ENCODE measurements around the gene SARS2. TPM values are rescaled to one million over a fixed set of nuclear protein-coding genes. Genes with fewer than 3 reads are reported as not detected.
A peak's percentile ranks its signal among the peaks of the same experiment; 100 is the strongest.
"Not testable (repeated sequence)": the region's sequence is repeated elsewhere in the genome, so short reads cannot be mapped to it uniquely, and the experiment has no call there.

Gene SARS2
- total RNA-seq, 1 experiment from 2014 or later = 19.9 TPM

DNA sequence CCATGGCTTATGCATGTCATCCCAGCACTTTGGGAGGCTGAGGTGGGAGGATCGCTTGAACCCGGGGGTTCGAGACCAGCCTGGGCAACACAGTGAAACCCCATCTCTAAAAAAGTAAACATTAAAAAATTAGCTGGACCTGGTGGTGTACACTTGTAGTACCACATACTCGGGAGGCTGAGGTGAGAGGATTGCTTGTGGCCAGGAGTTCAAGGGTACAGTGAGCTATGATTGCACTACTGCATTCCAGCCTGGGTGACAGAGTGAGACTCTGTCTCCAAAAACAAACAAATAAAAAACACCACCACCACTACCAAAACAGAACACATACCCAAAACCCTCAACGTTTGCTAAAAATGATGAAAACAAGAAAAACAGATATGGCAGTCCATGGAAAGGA lies 29.1 kb upstream of the SARS2 start:
- Histone ChIP-seq H3K4me1 (replicated peaks) (no peaks in the 10 kb centered on the region), H3K4me3 (no peak overlapping the region), H3K36me3 (no peaks in the 10 kb centered on the region), H3K9me3 (replicated peaks) (no peaks in the 10 kb centered on the region), H3K27ac (no peak overlapping the region), H3K27me3 (replicated peaks) (no peaks in the 10 kb centered on the region)
- DNase-seq (ENCODE audit: low read depth in 1 of 2, low spot score in 2 of 2) = no peak

DNA sequence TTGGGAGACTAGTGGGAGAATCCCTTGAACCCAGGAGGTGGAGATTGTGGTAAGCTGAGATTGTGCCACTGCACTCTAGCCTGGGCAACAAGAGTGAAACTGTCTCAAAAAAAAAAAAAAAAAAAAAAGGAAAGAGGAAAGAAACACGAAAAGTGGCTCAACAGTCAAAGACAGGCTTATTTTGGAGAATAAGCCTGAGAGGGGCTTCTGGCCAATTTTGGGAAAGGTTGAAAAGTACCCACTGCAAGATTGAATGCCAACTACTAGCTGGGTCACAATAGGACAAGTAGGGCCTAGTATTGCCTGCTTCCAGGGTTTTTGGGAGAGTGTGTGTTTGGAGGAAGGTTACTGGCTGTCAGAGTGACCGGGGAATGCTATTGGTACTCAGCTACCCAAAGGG lies 27.7 kb upstream of the SARS2 start:
- DNase-seq (ENCODE audit: low read depth in 1 of 2, low spot score in 2 of 2) = no peak
- Histone ChIP-seq H3K4me3 (no peak overlapping the region), H3K27ac (no peak overlapping the region), H3K9me3 (replicated peaks) (no peaks in the 10 kb centered on the region), H3K4me1 (replicated peaks) (no peaks in the 10 kb centered on the region), H3K36me3 (no peaks in the 10 kb centered on the region), H3K27me3 (replicated peaks) (no peaks in the 10 kb centered on the region)

DNA sequence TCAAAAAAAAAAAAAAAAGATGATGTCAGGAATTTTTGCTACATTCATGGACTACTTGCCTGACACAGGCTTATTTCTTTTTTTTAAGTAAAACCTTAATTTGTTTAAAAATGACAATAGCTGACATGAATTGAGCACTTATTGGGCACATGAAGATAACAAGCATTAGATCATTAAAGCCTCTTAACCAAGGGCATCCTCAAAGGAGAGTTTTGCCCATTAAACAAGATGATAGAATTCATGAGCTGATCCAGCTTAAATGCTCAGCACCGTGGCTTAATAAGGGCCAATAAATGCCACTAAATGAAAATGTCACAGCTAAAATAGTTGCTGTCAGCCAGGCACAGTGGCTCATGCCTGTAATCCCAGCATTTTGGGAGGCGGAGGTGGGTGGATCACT lies 25.7 kb upstream of the SARS2 start:
- no peaks in the 10 kb centered on the region for H3K9me3 ChIP-seq (replicated peaks)
- no peak for DNase-seq (ENCODE audit: low read depth in 1 of 2, low spot score in 2 of 2)
- H3K27me3 ChIP-seq (replicated peaks) = no peaks in the 10 kb centered on the region
- H3K27ac ChIP-seq = no peak overlapping the region
- no peak overlapping the region for H3K4me3 ChIP-seq
- no peaks in the 10 kb centered on the region for H3K36me3 ChIP-seq
- H3K4me1 ChIP-seq (replicated peaks) = no peaks in the 10 kb centered on the region

DNA sequence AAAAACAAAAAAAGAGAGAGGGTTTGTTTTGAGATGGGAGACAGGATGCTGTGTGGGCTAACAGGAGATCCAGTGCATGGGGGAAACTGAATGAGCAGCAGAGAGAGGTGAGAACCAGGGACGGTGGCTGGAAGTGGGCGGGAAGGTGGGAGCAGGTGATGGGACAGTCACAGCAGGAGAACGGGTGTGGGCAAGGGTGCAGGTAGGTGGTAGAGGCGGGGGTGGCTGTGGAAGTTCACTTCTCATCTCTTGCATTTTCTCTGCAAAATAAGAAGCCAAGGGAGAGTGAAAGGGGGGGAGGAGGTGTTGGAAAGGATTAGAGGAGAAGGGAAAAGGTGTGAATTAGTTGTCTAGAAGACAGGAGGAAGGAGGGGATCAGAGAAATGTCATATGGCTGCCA lies 23.1 kb upstream of the SARS2 start:
- no peak for DNase-seq (ENCODE audit: low read depth in 1 of 2, low spot score in 2 of 2)
- no peaks in the 10 kb centered on the region for H3K9me3 ChIP-seq (replicated peaks)
- H3K4me1 ChIP-seq (replicated peaks) = no peaks in the 10 kb centered on the region
- H3K27me3 ChIP-seq (replicated peaks) = no peaks in the 10 kb centered on the region
- H3K27ac ChIP-seq = no peak overlapping the region
- no peaks in the 10 kb centered on the region for H3K36me3 ChIP-seq
- no peak overlapping the region for H3K4me3 ChIP-seq

DNA sequence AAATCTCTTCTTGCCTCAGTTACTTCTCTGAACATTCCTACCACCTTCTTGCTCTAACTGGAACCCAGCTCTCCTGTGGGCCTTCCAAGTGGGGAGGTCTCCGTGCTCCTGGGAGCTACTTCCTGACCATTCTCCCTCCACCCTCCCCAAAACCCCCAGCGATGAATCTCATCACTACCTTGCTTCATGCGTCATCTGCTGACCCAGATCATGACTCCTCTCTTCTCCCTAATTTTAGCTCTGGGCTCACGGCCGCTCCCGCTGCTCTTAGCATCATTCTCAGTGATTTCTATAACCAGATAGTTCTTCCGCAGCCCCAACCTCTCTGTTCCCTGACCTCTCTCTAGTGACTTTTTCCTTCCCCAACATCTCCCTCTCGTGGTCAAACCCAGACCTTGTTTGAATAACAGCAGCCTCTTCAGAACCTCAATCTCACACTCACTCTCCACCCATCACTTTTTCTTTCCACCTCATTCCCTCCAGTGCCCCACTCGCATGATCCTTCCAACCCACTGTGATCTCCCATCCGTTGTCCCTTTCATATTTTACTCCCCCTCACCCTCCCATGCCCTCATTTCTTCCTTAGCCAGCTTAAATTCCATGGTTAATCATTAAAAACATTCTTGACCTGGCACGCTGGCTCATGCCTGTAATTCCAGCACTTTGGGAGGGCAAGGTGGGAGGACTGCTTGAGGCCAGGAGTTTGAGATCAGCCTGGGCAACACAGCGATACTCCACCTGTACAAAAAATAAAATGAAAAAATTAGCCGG lies 22.0 kb upstream of the SARS2 start:
- H3K36me3 ChIP-seq = no peaks in the 10 kb centered on the region
- DNase-seq (ENCODE audit: low read depth in 1 of 2, low spot score in 2 of 2) = no peak
- H3K9me3 ChIP-seq (replicated peaks) = no peaks in the 10 kb centered on the region
- H3K27ac ChIP-seq = no peak overlapping the region
- H3K27me3 ChIP-seq (replicated peaks) = no peaks in the 10 kb centered on the region
- no peaks in the 10 kb centered on the region for H3K4me1 ChIP-seq (replicated peaks)
- H3K4me3 ChIP-seq = no peak overlapping the region

DNA sequence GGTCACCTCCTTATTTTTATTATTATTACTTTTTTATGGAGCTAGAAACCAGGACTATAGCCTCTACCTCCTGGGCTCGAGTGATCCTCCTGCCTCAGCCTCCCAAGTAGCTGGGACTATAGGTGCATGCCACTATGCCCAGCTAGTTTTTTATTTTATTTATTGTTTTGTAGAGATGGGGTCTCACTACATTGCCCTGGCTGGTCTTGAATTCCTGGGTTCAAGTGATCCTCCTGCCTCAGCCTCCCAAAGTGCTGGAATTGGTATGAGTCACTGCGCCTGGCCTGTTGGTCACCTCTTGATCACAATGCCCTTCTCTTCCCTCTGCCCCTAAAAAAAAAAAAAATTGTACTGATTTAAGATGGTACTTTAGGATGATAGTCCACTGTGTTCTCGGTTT lies 20.6 kb upstream of the SARS2 start:
- DNase-seq (ENCODE audit: low read depth in 1 of 2, low spot score in 2 of 2) = no peak
- Histone ChIP-seq H3K4me3 (no peak overlapping the region), H3K9me3 (replicated peaks) (no peaks in the 10 kb centered on the region), H3K27ac (no peak overlapping the region), H3K4me1 (replicated peaks) (no peaks in the 10 kb centered on the region), H3K36me3 (no peaks in the 10 kb centered on the region), H3K27me3 (replicated peaks) (no peaks in the 10 kb centered on the region)

DNA sequence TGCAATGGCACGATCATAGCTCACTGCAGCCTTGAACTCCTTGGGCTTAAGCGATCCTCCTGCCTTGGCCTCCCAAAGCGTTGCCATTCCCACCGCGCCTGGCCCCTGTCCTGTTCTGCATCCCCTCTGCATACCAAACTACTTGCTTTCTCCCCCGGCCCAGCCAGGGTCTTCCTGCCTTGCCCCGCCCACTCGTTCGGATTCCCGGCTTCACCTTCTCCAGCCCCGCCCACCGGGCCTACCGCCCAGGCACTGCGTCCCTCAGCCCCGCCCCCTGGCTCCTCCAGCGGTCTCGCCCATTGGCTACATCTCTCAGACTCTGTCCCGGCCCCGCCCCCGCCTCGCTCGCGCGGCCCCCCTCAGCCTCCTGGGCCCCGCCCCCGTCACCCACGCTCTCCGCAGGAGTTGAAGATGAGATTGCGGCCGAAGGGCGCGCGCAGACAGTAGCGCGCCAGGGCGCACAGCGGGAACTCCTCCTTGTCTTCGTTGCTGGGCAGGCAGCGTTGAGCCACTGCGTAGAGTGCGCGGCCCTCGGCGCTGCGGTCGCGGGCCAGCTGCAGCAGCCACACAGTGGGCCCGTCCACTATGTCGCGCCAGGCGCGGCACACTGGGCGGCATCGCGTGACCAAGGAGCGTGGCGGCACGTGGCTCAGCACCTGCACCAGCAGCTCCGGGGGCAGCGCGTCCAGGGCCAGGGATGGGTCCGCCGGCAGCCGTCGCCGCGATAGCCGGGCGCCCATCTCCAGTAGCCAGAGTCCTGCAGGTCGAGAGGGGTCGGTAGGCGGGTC lies 19.2 kb upstream of the SARS2 start:
- H3K4me3 ChIP-seq = no peak overlapping the region
- peak in 1 of 2 experiments; percentile 68 for DNase-seq (ENCODE audit: low read depth in 1 of 2, low spot score in 2 of 2)
- H3K27ac ChIP-seq = no peak overlapping the region
- H3K4me1 ChIP-seq (replicated peaks) = no peaks in the 10 kb centered on the region
- no peaks in the 10 kb centered on the region for H3K9me3 ChIP-seq (replicated peaks)
- no peaks in the 10 kb centered on the region for H3K27me3 ChIP-seq (replicated peaks)
- no peaks in the 10 kb centered on the region for H3K36me3 ChIP-seq

DNA sequence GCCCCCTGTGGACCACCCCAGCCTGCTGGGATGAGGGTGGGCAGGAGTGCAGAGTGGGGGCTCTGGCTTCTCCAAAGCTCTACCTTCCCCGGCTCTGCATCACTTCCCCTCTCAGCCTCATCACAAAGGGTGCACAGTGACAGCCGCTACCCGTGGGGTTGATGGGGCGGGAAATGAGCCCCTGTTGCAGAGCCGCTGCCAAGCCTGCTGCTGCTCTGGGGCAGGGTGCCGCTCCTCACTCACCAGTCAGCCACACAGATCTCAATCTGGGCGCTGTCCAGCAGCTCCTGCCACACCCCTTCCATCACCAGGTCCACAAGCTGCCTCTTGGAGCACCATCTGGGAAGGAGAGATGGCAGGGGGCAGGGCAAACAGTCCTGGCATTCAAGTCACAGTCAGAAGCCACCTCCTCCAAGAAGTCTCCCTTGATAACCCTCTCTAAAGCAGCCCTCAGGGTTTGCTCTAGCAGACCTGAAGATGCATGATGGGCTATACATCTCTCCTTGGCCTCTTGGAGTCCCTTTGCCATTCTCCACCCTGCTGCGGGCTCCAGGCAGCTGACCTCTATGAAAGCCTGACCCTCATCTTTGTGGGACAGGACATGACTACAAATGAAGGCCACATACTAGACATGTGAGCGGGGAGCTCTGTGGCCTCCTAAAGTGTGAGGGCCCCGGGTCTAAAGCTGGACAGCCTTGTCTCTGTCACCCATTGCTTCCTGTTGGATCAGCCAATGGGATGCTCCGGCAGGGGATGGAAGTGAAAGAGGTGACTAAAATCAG lies 15.9 kb upstream of the SARS2 start:
- no peak for DNase-seq (ENCODE audit: low read depth in 1 of 2, low spot score in 2 of 2)
- Histone ChIP-seq H3K36me3 (no peaks in the 10 kb centered on the region), H3K27ac (no peak overlapping the region), H3K9me3 (replicated peaks) (no peaks in the 10 kb centered on the region), H3K27me3 (replicated peaks) (no peaks in the 10 kb centered on the region), H3K4me3 (no peak overlapping the region), H3K4me1 (replicated peaks) (no peaks in the 10 kb centered on the region)

DNA sequence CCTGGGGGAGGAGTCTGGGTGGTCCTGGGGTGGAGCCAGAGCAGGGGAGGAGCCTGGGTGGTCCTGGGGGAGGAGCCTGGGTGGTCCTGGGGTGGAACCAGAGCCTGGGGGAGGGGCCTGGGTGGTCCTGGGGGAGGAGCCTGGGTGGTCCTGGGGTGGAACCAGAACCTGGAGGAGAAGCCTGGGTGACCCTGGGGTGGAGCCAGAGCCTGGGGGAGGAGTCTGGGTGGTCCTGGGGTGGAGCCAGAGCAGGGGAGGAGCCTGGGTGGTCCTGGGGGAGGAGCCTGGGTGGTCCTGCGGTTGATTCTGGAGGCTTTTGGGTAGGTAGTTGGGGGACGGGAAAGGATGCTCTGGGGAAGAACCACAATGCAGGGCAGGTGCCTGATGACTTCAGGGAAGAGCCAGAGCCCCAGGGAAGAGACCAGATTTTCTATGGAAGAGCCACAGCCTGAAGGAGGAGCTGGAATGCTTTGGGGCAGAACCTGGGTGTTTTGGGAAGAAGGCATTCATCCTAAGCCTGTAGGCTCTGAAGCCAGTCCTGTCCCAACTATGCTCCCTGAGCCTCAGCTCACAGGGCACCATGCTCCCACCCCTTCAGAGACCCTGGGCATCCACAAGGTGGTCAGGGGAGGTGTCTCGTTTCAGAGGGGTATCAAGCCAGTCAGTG lies 15.1 kb upstream of the SARS2 start:
- H3K4me3 ChIP-seq = no peak overlapping the region
- H3K9me3 ChIP-seq (replicated peaks) = no peaks in the 10 kb centered on the region
- H3K27ac ChIP-seq = no peak overlapping the region
- no peaks in the 10 kb centered on the region for H3K36me3 ChIP-seq
- H3K27me3 ChIP-seq (replicated peaks) = no peaks in the 10 kb centered on the region
- no peak for DNase-seq (ENCODE audit: low read depth in 1 of 2, low spot score in 2 of 2)
- H3K4me1 ChIP-seq (replicated peaks) = no peaks in the 10 kb centered on the region

DNA sequence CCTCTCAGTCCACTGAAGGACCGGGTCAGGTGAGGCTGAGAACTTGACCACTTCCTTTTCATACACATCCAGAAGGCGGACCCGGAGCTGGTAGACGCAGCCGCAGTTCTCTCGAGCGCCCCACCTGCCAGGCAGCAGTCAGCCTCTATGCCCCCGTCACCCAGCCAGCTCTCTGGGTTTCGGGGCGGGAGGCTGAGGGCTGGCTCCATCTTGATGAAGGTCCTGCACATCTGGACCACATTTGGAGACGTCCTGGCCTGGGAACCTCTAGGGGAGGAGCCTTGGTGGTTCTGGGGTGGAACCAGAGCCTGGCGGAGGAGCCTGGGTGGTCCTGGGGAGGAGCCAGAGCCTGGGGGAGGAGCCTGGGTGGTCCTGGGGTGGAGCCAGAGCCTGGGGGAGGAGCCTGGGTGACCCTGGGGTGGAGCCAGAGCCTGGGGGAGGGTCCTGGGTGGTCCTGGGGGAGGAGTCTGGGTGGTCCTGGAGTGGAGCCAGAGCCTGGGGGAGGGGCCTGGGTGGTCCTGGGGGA lies 14.5 kb upstream of the SARS2 start:
- H3K9me3 ChIP-seq (replicated peaks) = no peaks in the 10 kb centered on the region
- no peak for DNase-seq (ENCODE audit: low read depth in 1 of 2, low spot score in 2 of 2)
- H3K4me1 ChIP-seq (replicated peaks) = no peaks in the 10 kb centered on the region
- no peaks in the 10 kb centered on the region for H3K36me3 ChIP-seq
- no peaks in the 10 kb centered on the region for H3K27me3 ChIP-seq (replicated peaks)
- no peak overlapping the region for H3K4me3 ChIP-seq
- no peak overlapping the region for H3K27ac ChIP-seq

DNA sequence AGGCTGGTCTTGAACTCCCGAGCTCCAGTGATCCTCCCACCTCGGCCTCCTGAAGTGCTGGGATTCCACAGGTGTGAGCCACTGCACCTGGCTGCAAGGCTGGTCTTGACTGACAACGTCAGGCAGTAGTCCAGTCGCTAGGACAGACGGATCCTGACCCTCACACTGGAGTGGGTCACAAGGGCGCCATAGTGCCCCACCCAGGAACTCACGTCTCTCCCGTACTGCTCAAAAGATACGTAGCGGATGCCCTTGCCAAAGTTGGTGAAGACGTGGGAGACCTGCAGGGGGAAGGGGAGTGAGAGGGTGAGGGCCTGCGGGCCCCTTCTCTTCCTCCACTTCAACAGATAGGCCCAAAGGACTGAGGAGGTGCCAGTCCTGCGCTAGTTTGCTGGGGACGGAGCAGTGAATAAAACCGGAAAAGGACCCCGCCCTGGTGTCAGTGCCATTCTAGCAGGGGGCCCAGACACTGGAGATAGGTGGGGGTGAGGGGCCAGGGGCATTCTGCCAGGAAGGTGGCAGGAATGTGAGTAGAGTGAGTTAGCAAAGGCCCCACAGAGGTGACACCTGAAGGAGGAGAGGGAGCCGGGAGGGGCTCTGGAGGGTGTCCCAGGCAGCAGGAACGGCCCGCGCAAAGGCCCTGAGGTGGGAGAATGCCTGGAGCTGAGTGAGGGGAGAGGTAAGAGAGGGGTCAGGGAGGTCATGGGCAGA lies 12.1 kb upstream of the SARS2 start:
- DNase-seq (ENCODE audit: low read depth in 1 of 2, low spot score in 2 of 2) = no peak
- no peaks in the 10 kb centered on the region for H3K9me3 ChIP-seq (replicated peaks)

DNA sequence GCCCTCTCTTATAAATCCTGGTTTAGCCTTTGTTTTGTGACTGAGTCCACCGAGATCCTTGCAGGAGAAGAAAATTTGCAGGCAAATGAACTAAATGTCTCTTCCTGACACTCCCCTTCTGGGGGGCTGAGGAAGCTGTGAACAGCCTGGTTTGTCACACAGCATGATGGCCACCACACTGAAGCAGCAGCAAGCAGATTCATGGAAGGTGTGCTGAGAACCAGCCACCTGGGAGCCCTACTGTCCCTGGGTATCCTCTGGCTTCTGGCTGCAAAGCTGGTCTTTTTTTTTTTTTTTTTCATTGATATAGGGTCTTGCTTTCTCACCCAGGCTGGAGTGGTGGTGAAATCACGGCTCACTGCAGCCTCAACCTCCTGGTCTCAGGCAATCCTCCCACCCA lies 11.4 kb upstream of the SARS2 start:
- H3K4me1 ChIP-seq (replicated peaks) = no peaks in the 10 kb centered on the region
- H3K27ac ChIP-seq = no peak overlapping the region
- H3K36me3 ChIP-seq = no peaks in the 10 kb centered on the region
- no peaks in the 10 kb centered on the region for H3K27me3 ChIP-seq (replicated peaks)
- DNase-seq (ENCODE audit: low read depth in 1 of 2, low spot score in 2 of 2) = no peak
- no peaks in the 10 kb centered on the region for H3K9me3 ChIP-seq (replicated peaks)
- H3K4me3 ChIP-seq = no peak overlapping the region

More for the DNA sequence above, 12.1 kb upstream of the SARS2 start:
- H3K36me3 ChIP-seq = no peaks in the 10 kb centered on the region
- no peak overlapping the region for H3K27ac ChIP-seq
- H3K4me3 ChIP-seq = no peak overlapping the region
- no peaks in the 10 kb centered on the region for H3K27me3 ChIP-seq (replicated peaks)
- H3K4me1 ChIP-seq (replicated peaks) = no peaks in the 10 kb centered on the region

DNA sequence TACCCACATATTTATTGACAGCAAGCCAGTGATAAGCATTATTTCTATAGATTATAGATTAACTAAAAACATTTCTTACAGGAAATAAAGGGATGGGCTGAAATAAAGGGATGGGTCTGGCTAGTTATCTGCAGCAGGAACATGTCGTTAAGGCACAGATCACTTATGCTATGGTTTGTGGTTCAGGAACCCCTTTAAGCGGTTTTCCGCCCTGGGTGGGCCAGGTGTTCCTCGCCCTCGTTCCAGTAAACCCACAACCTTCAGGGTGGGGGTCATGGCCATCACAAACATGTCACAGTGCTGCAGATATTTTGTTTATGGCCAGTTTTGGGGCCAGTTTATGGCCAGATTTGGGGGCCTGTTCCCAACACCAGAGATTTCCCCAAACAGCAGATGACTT lies 10.9 kb upstream of the SARS2 start:
- H3K27me3 ChIP-seq (replicated peaks); H3K27ac ChIP-seq; H3K36me3 ChIP-seq; H3K9me3 ChIP-seq (replicated peaks); DNase-seq (ENCODE audit: low read depth in 1 of 2, low spot score in 2 of 2); H3K4me3 ChIP-seq; H3K4me1 ChIP-seq (replicated peaks): not testable (repeated sequence)

Data from SJSA1 (cell line).